GM03348 (cell line): ENCODE results near the gene TAF11L13.
A peak's percentile ranks its signal among the peaks of the same experiment; 100 is the strongest.
"Not testable (repeated sequence)": the region's sequence is repeated elsewhere in the genome, so short reads cannot be mapped to it uniquely, and the experiment has no call there.

Experiments used
- DNase-seq: peaks from one replicate; pipeline ENCODE4 v3.0.0; 2012; ENCODE audit warnings: low spot score

Gene TAF11L13

DNA sequence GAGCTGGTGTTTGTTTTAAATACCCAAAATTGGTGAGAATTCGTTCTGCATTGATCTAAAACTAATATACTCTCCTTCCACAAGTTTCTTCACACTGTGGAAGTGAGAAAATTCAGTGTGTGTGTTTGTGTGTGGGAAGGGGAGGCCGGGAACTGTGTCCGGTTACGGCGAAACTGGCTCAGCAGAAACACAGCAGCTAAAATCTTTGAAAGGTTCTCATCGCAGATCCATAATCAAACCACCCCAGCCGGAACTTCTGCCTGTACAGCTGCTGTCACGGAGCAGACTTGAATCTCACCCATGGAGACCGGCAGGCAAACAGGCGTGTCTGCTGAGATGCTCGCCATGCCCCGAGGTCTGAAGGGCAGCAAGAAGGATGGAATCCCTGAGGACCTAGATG is at the start of gene TAF11L13:
Gene TAF11L13 (plus strand): TSS at position 301 of the 400 bp plus-strand sequence.
- DNase-seq: not testable (repeated sequence)

DNA sequence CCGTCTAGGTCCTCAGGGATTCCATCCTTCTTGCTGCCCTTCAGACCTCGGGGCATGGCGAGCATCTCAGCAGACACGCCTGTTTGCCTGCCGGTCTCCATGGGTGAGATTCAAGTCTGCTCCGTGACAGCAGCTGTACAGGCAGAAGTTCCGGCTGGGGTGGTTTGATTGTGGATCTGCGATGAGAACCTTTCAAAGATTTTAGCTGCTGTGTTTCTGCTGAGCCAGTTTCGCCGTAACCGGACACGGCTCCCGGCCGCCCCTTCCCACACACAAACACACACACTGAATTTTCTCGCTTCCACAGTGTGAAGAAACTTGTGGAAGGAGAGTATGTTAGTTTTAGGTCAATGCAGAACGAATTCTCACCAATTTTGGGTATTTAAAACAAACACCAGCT is 46.2 kb upstream of the TAF11L13 start, which contains the start of gene TAF11L7:
Gene TAF11L7 (minus strand): TSS at position 101 of the 400 bp plus-strand sequence.
- DNase-seq: not testable (repeated sequence)

DNA sequence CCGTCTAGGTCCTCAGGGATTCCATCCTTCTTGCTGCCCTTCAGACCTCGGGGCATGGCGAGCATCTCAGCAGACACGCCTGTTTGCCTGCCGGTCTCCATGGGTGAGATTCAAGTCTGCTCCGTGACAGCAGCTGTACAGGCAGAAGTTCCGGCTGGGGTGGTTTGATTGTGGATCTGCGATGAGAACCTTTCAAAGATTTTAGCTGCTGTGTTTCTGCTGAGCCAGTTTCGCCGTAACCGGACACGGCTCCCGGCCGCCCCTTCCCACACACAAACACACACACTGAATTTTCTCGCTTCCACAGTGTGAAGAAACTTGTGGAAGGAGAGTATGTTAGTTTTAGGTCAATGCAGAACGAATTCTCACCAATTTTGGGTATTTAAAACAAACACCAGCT is 41.0 kb upstream of the TAF11L13 start, which contains the start of gene TAF11L8:
Gene TAF11L8 (minus strand): TSS at position 101 of the 400 bp plus-strand sequence.
- not testable (repeated sequence) for DNase-seq

DNA sequence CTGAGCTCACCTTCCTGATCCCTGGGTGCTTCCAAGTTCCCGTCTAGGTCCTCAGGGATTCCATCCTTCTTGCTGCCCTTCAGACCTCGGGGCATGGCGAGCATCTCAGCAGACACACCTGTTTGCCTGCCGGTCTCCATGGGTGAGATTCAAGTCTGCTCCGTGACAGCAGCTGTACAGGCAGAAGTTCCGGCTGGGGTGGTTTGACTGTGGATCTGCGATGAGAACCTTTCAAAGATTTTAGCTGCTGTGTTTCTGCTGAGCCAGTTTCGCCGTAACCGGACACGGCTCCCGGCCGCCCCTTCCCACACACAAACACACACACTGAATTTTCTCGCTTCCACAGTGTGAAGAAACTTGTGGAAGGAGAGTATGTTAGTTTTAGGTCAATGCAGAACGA is 37.6 kb upstream of the TAF11L13 start, which contains the start of gene TAF11L9:
Gene TAF11L9 (minus strand): TSS at position 140 of the 400 bp plus-strand sequence.
- DNase-seq: not testable (repeated sequence)

DNA sequence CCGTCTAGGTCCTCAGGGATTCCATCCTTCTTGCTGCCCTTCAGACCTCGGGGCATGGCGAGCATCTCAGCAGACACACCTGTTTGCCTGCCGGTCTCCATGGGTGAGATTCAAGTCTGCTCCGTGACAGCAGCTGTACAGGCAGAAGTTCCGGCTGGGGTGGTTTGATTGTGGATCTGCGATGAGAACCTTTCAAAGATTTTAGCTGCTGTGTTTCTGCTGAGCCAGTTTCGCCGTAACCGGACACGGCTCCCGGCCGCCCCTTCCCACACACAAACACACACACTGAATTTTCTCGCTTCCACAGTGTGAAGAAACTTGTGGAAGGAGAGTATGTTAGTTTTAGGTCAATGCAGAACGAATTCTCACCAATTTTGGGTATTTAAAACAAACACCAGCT is 34.2 kb upstream of the TAF11L13 start, which contains the start of gene TAF11L10:
Gene TAF11L10 (minus strand): TSS at position 101 of the 400 bp plus-strand sequence.
- DNase-seq: not testable (repeated sequence)

DNA sequence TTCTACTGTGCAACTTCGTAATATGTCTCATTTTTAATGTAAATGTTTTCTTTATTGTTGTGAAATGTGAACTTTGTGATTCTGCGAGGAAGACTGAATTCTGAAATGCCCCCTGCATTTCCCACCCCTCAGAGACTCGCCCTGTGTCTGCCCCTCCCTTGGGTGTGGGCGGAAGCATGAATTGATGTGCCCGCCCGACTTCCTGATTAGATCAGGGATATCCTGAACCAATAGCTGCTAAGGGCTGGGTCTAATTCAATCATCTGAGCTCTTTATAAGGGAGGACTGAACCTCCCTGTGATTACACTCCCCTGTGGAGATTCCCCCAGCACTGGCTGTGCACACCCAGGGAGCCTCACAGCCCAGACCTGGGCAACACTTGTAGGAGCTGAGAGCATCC is 28.0 kb upstream of the TAF11L13 start, which contains the start of gene TAF11L11:
Gene TAF11L11 (plus strand): TSS at position 304 of the 400 bp plus-strand sequence.
- not testable (repeated sequence) for DNase-seq

DNA sequence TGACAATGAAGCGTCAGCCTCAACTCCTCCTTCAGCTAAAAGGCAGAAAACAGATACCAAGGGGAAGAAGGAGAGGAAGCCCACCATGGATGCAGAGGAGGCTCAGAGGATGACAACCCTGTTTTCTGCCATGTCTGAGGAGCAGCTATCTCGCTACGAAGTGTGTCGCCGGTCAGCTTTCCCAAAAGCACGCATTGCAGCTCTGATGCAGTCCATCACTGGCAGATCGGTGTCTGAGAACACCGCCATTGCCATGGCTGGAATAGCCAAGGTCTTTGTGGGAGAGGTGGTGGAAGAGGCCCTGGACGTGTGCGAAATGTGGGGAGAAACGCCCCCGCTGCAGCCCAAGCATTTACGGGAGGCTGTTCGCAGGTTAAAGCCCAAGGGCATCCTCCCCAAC is 26.9 kb upstream of the TAF11L13 start:
- no peak for DNase-seq

DNA sequence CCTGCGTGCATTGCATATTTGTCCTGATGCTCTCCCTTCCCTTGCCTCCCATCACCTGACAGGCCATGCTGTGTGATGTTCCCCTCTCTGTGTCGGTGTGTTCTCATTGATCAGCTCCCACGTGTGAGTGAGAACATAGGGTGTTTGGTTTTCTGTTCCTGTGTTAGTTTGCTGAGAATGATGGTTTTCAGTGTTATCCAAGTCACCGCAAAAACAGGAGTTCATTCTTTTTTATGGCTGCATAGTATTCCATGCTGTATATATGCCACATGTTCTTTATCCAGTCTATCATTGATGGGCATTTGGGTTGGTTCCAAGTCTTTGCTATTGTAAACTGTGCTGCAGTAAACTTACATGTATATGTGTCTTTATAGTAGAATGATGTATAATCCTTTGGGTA is 24.4 kb upstream of the TAF11L13 start:
- not testable (repeated sequence) for DNase-seq

DNA sequence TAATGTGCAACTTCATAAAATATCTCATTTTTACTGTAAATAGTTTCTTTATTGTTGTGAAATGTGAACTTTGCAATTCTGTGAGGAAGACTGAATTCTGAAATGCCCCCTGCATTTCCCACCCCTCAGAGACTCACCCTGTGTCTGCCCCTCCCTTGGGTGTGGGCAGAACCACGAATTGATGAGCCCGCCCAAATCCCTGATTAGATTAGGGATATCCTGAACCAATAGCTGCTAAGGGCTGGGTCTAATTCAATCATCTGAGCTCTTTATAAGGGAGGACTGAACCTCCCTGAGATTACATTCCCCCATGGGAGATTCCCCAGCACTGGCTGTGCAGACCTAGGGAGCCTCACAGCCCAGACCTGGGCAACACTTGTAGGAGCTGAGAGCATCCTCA is 21.8 kb upstream of the TAF11L13 start, which contains the start of gene TAF11L12:
Gene TAF11L12 (plus strand): TSS at position 301 of the 400 bp plus-strand sequence.
- not testable (repeated sequence) for DNase-seq

DNA sequence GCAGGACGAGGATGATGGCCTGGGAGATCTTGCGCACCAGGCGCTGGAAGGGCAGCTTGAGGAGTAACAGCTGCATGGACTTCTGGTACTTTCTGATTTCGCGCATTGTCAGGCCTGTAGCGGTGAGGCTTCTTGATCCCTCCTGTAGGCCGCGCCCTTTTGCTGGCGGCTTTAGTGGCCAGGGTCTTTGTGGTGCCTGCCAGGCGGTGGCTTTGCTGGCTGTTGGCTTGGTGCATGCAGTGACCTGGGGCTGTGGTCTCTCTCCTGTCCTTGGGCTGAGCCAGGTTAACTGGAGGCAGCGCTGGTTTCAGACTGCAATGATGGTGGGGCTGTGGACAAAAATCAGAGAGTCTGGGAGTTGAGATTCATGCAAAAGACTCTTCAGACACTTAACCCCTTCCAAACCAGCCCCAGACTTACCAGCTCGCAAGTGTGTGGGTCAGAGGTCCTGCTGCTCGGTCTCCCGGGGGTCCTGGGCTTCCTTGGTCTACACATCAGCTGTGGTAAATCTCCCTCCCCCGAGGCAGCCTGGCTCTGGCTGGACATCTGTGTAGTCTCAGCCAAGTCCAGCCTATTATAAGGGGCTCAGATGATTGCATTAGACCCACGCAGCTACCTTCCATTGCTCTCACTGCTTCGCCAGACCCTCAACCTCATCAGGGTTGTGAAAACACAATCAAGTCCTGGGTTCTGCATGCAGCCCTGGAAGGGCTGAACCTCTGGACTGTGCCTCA is 16.8 kb upstream of the TAF11L13 start:
- no peak for DNase-seq

DNA sequence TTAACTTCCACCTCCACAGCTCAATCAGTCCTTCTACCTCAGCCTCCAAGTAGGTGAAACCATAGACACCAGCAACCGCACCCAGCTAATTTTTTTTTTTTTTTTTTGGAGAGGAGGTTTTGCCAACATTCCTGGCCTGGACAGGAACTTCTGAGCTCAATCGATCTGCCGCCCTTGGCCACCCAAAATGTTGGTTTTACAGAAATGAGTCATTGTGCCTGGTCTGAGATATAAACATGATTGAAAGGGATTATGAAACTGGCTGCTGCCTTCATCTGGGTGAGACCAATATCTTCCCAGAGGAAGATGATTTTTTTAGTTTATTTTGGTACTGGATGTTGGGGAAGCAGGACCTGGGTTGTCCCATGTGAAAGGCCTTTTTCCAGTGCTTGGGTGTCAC is 12.5 kb upstream of the TAF11L13 start:
- DNase-seq: no peak

DNA sequence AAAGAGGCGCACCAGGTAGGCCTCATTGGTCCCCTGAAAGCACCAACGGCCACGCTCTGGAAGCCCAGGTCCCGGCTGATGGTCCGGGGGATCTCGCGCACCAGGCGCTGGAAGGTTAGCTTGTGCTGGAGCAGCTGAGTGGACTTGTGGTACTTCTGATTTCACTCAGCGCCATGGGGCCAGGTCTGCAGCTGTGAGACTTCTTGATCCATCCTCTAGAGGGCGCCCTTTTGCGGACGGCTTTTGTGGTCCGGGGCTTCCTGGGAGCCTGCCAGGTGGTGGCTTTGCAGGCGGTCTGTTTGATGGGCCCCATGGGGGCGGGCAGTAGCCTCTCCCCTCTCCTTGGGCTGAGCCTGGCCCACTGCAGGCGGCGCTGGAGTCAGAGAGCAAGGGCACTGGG is 11.3 kb upstream of the TAF11L13 start:
- DNase-seq: peak; percentile 9

DNA sequence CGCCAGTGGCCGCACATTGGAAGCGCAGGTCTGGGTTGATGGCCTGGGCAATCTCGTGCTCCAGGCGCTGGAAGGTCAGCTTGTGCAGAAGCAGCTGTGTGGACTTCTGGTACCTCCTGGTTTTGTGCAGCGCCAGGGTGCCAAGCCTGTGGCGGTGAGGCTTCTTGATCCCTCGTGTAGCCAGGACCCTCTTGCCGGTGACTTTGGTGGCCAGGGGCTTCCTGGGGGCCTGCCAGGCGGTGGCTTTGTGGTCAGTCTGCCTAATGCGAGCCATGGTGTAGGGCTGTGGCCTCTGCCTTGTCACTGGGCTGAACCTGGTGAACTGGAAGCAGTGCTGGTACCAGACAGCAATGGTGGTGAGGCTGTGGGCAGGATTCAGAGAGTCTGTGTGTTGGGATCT is 6.2 kb upstream of the TAF11L13 start:
- no peak for DNase-seq

DNA sequence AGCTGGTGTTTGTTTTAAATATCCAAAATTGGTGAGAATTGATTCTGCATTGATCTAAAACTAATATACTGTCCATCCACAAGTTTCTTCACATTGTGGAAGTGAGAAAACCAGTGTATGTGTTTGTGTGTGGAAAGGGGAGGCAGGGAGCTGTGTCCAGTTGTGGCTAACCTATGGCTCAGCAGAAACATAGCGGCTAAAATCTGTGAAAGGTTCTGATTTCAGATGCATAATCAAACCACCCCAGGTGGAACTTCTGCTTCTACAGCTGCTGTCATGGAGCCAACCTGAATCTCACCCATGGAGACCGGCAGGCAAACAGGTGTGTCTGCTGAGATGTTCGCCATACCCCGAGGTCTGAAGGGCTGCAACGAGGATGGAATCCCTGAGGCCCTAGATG is 2.3 kb downstream of the TAF11L13 start, which contains the start of gene TAF11L14:
Gene TAF11L14 (plus strand): TSS at position 301 of the 400 bp plus-strand sequence.
- no peak for DNase-seq

DNA sequence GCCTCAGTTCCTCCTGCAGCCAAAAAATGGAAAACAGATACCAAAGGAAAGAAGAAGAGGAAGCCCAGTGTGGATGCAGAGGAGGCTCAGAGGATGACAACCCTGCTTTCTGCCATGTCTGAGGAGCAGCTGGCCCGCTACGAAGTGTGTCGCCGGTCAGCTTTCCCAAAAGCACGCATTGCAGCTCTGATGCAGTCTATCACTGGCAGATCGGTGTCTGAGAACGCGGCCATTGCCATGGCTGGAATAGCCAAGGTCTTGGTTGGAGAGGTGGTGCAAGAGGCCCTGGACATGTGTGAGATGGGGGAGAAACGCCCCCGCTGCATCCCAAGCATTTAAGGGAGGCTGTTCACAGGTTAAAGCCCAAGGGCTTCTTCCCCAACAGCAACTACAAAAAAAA is 17.3 kb downstream of the TAF11L13 start:
- DNase-seq: not testable (repeated sequence)

DNA sequence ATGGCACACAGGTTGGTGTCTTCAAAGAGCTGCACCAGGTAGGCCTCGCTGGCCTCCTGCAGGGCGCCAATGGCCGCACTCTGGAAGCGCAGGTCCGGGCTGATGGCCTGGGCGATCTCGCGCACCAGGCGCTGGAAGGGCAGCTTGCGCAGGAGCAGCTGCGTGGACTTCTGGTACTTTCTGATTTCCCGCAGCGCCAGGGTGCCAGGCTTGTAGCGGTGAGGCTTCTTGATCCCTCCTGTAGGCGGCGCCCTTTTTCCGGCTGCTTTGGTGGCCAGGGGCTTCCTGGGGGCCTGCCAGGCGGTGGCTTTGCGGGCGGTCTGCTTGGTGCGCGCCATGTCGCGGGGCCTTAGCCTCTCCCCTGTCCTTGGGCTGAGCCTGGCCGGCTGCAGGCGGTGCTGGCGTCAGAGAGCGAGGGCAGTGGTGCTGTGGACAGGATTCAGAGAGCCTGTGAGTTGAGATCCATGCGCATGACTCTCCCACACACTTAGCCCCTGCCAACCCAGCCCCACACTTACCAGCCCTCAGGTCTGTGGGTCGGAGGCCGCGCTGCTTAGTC is 23.4 kb downstream of the TAF11L13 start:
- not testable (repeated sequence) for DNase-seq

DNA sequence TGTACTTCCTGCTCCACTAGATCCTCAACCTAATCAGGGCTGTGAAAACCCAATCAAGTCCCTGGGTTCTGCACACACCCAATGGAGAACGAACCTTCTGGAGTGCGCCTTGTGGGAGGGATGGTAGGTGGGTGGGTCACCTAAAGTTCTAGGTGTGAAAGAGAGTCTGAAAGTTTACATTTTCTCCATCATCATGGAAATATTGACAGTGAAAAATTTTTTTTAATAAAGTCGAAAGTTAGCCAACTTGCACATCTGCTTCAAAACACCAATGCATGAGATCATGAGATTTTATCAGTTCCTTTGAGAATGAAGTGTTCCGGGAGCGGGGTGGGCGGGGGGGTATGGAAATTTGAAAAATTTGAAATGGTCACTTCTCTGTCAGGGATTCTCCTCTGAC is 24.0 kb downstream of the TAF11L13 start:
- DNase-seq: no peak

DNA sequence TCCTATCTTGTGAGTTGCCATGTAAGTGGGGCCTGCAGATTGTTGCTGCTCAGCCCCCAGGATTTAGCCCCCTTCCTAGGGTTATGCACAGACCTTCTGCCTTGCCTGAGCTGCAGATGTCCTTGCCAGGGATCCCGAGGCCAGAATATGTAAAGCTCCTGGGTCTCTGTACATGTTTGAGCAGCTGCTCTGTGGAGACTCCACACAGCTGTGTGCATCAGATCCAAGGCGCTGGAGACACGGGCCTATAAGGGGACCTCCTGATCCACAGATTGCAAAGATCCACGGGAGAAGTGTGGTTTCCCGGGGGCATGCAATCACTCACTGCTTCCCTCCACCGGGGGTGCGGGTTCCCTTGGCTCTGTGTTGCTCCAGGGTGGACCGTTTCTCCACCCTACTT is 31.3 kb downstream of the TAF11L13 start:
- DNase-seq: no peak

DNA sequence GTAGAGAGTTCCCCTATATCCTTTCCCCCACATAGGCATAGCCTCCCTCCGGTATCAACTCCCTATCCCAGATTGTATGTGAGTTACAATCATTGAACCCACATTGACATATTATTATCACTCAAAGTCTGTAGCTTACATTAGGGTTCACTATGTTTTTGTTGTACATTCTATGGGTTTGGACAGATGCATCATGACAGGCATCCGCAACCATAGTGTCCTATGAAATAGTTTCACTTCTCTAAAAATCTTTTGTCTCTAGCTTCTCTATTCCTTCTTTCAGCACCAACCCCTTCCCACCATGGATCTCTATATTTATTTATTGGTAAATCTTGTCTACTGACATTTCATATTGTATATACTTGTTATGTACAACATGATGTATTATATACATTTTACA is 33.9 kb downstream of the TAF11L13 start:
- DNase-seq: no peak

DNA sequence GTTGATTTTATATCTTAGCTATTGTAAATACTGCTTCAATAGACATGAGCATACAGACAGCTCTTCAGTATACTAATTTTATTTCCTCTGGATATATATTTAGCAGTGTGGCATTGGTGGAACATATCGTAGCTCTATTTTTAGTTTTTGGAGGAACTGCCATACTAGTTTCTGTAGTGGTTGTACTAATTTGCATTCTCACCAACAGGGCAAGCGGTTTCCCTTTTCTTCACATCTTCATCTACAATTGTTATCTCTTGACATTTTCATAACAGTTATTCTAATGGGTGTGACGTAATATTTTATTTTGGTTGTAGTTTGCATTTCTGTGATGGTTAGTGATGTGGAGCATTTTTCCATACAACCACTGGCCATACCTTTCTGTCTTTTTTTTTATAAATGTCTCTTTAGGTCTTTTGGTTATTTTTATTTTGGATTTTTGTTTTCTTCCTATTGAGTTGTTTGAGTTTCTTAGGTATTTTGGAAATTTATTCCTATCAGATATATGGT is 34.9 kb downstream of the TAF11L13 start:
- DNase-seq: no peak

DNA sequence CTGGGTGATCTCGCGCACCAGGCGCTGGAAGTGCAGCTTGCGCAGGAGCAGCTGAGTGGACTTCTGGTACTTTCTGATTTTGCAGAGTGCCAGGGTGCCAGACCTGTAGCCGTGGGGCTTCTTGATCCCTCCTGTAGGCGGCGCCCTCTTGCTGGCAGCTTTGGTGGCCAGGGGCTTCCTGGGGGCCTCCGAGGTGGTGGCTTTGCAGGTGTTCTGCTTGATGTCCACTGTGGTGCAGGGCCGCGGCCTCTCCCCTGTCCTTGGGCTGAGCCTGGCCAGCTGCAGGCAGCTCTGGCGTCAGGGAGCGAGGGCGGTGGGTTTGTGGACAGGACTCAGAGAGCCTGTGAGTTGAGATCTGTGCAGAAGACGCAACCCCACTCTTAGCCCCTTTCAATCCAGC is 38.5 kb downstream of the TAF11L13 start:
- DNase-seq: no peak

DNA sequence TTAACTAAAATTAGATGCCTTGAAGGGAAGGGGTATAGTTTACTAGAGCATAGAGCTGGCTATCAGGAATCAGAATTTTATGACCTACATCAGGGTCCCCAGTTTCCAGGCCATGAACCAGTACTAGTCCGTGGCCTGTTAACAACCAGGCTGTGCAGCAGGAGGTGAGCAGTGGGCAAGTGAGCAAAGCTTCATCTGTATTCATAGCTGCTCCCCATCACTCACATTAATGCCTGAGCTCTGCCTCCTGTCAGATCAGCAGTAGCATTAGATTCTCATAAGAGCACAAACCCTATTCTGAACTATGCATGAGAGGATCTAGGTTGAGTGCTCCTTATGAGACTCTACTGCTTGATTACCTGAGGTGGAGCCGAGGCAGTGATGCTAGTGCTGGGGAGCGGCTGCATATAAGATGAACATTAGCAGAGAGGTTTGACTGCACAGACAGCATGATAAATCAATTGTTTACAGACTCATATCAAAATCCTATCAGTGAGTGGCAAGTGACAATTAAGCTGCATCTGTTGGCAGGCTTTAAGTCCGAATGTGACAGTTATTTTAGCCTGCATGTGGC is 47.0 kb downstream of the TAF11L13 start:
- DNase-seq: no peak
